Body of pancreas (tissue), 4 donors: Measurements from ENCODE around the gene VWA2. TPM values are rescaled to one million over a fixed set of nuclear protein-coding genes. Genes with fewer than 3 reads are reported as not detected.
A peak's percentile ranks its signal among the peaks of the same experiment; 100 is the strongest.

Experiments used
- ATAC-seq: fragments of 150-250 bp; one replicate; pipeline ENCODE4 v1.9.1; 2016
- DNase-seq, 4 donors: peaks; one replicate each; pipeline ENCODE4 v3.0.0-alpha.2; 2019
- H3K27ac ChIP-seq, 4 donors: fragments of 200-600 bp; sonication (generic); 1 replicate in 3 of 4; 2 replicates in 1 of 4; pipeline versions ENCODE4 v1.5.1 to v1.6.1; 2016 to 2019; ENCODE audit warnings: mild to moderate bottlenecking in 1 of 4, mixed read lengths in 1 of 4, moderate library complexity in 1 of 4
- H3K27me3 ChIP-seq, 2 donors: fragments of 200-600 bp; sonication (generic); one replicate each; pipeline ENCODE4 v1.6.0; 2016; ENCODE audit warnings: mild to moderate bottlenecking in 1 of 2
- H3K36me3 ChIP-seq, 2 donors: fragments of 200-600 bp; sonication (generic); replicated peaks in 1 of 2; 2 replicates each; pipeline ENCODE4 v1.5.1; 2016; ENCODE audit warnings: low read depth in 2 of 2; ENCODE audit not compliant: insufficient read depth in 1 of 2
- H3K4me1 ChIP-seq: fragments of 200-600 bp; sonication (generic); one replicate; pipeline ENCODE4 v1.6.0; 2016
- H3K4me3 ChIP-seq, 2 donors: fragments of 200-600 bp; sonication (generic); 1 replicate in 1 of 2; 2 replicates in 1 of 2; pipeline ENCODE4 v1.5.1; 2016 to 2019
- H3K9me3 ChIP-seq, 3 donors: fragments of 200-600 bp; sonication (generic); 1 replicate in 2 of 3; 2 replicates in 1 of 3; pipeline ENCODE4 v1.5.1; 2016
- CTCF ChIP-seq, 7 experiments: fragments of 450-650 bp in 4 of 7; fragments of 200-600 bp in 3 of 7; sonication (generic) in 3 of 7; IDR thresholded peaks; one replicate each; pipeline ENCODE4 v1.5.1; 2016 to 2019; ENCODE audit warnings: antibody characterized with exemption in 7 of 7
- POLR2A ChIP-seq, 3 donors: fragments of 450-650 bp; IDR thresholded peaks; one replicate each; pipeline ENCODE4 v1.6.1; 2016; ENCODE audit warnings: antibody characterized with exemption in 3 of 3, mild to moderate bottlenecking in 2 of 3
- WGBS, 2 donors: methylation state at CpG; one replicate each; pipeline ENCODE4 v1.1.5; 2017; 5-methylcytosine and 5-hydroxymethylcytosine counted together
- intact Hi-C: fragments of 100-400 bp; cut with DNase I; formaldehyde crosslinking; loops from one replicate; pipeline ENCODE4 v1.15.1; 2023
- total RNA-seq, 2 donors: library from RNA; depleted of rRNA; stranded (reverse); fragments of >200 nt; gene quantifications; one replicate each; pipeline ENCODE4 v1.1.0, GENCODE V29; 2016

The VWA2 gene
- total RNA-seq, 2 donors from 2014 or later = 10.5 to 15.3 TPM

- TF ChIP-seq CTCF (IDR thresholded peaks at IDR 0.05) = no peak
- no peak for TF ChIP-seq POLR2A (IDR thresholded peaks at IDR 0.05)
- H3K9me3 ChIP-seq = no peaks in the 10 kb centered on the region
- H3K27ac ChIP-seq = no peak overlapping the region
- WGBS, 2 donors = 88% methylated on average over 1 of the region's 1 CpG
- no peak overlapping the region for H3K4me3 ChIP-seq
- no peaks in the 10 kb centered on the region for H3K36me3 ChIP-seq
- ATAC-seq = no peak
- DNase-seq = no peak
- H3K4me1 ChIP-seq = no peaks in the 10 kb centered on the region
- no peaks in the 10 kb centered on the region for H3K27me3 ChIP-seq
- intact Hi-C loops = no loop called here
Observed at GRCh38 chr10:114215033-114215432, 24.0 kb upstream of the VWA2 start.

- Histone ChIP-seq H3K4me3 (no peak overlapping the region), H3K27me3 (no peaks in the 10 kb centered on the region), H3K36me3 (no peaks in the 10 kb centered on the region), H3K27ac (no peak overlapping the region), H3K4me1 (no peaks in the 10 kb centered on the region), H3K9me3 (no peaks in the 10 kb centered on the region)
- DNase-seq (no peak), ATAC-seq (no peak)
- intact Hi-C loops = no loop called here
- no peak for TF ChIP-seq CTCF (IDR thresholded peaks at IDR 0.05)
- no peak for TF ChIP-seq POLR2A (IDR thresholded peaks at IDR 0.05)
- 91 to 93% methylated on average over 2 of the region's 2 CpGs for WGBS, 2 donors
Observed at GRCh38 chr10:114220281-114220680, 18.8 kb upstream of the VWA2 start.

GRCh38 chr10:114221235-114221634 is 17.8 kb upstream of the VWA2 start:
- Histone ChIP-seq H3K27ac (no peak overlapping the region), H3K36me3 (no peaks in the 10 kb centered on the region), H3K9me3 (no peaks in the 10 kb centered on the region), H3K4me1 (no peaks in the 10 kb centered on the region), H3K27me3 (no peaks in the 10 kb centered on the region), H3K4me3 (no peak overlapping the region)
- DNase-seq = no peak
- intact Hi-C loops = no loop called here
- no peak for ATAC-seq
- no peak for TF ChIP-seq POLR2A (IDR thresholded peaks at IDR 0.05)
- no peak for TF ChIP-seq CTCF (IDR thresholded peaks at IDR 0.05)
- 73 to 75% methylated on average over 4 of the region's 4 CpGs for WGBS, 2 donors

- no peaks in the 10 kb centered on the region for H3K27me3 ChIP-seq
- no peaks in the 10 kb centered on the region for H3K9me3 ChIP-seq
- H3K36me3 ChIP-seq = no peaks in the 10 kb centered on the region
- H3K4me1 ChIP-seq = no peaks in the 10 kb centered on the region
- ATAC-seq = peak; percentile 50
- intact Hi-C loops = no loop called here
- no peak for TF ChIP-seq POLR2A (IDR thresholded peaks at IDR 0.05)
- TF ChIP-seq CTCF (IDR thresholded peaks at IDR 0.05) = no peak
- no peak overlapping the region for H3K27ac ChIP-seq
- 45 to 49% methylated on average over 3 to 4 of the region's 4 CpGs for WGBS, 2 donors
- no peak overlapping the region for H3K4me3 ChIP-seq
- peak; percentile 31 to 42 (median 40) for DNase-seq
Observed at GRCh38 chr10:114223066-114223465, 16.0 kb upstream of the VWA2 start.

- no peak overlapping the region for H3K27ac ChIP-seq
- no peak for DNase-seq
- H3K4me1 ChIP-seq = no peaks in the 10 kb centered on the region
- TF ChIP-seq CTCF (IDR thresholded peaks at IDR 0.05) (no peak), POLR2A (IDR thresholded peaks at IDR 0.05) (no peak)
- WGBS, 2 donors = 66 to 68% methylated on average over 3 of the region's 3 CpGs
- no peaks in the 10 kb centered on the region for H3K36me3 ChIP-seq
- no peak for ATAC-seq
- H3K9me3 ChIP-seq = no peaks in the 10 kb centered on the region
- intact Hi-C loops = no loop called here
- no peak overlapping the region for H3K4me3 ChIP-seq
- H3K27me3 ChIP-seq = no peaks in the 10 kb centered on the region
Observed at GRCh38 chr10:114228156-114228555, 10.9 kb upstream of the VWA2 start.
